Gastroesophageal sphincter (tissue), 3 donors: Measurements from ENCODE around the gene BRD1.
A peak's percentile ranks its signal among the peaks of the same experiment; 100 is the strongest.

Experiments
- CTCF ChIP-seq, 4 experiments: fragments of 200-600 bp in 2 of 4; fragments of 450-650 bp in 2 of 4; sonication (generic) in 1 of 4; IDR thresholded peaks; one replicate each; pipeline ENCODE4 v1.5.1; 2017 to 2019; ENCODE audit warnings: antibody characterized with exemption in 4 of 4, mild to moderate bottlenecking in 2 of 4, moderate library complexity in 2 of 4
- EP300 ChIP-seq: sonication (generic); formaldehyde crosslinking; IDR thresholded peaks from one replicate; pipeline ENCODE4 v1.6.1; 2017; ENCODE audit warnings: antibody characterized with exemption, mild to moderate bottlenecking
- POLR2A ChIP-seq, 2 donors: fragments of 450-650 bp; IDR thresholded peaks; one replicate each; pipeline ENCODE4 v1.6.1; 2017; ENCODE audit warnings: antibody characterized with exemption in 2 of 2, mild to moderate bottlenecking in 2 of 2, moderate library complexity in 1 of 2
- POLR2AphosphoS5 ChIP-seq: sonication (generic); formaldehyde crosslinking; IDR thresholded peaks from one replicate; pipeline ENCODE4 v1.6.1; 2017; ENCODE audit warnings: antibody characterized with exemption

- TF ChIP-seq POLR2A (IDR thresholded peaks at IDR 0.05) (no peak), CTCF (IDR thresholded peaks at IDR 0.05) (peak in 1 of 4 experiments; percentile 40), POLR2AphosphoS5 (no peak), EP300 (no peak)
Observed at GRCh38 chr22:49800408-49801238, 27.1 kb downstream of the BRD1 start.
